ENCODE data around the gene PTPRM. TPM values are rescaled to one million over a fixed set of nuclear protein-coding genes. Genes with fewer than 3 reads are reported as not detected.

The PTPRM gene
- total RNA-seq, 1 experiment from 2014 or later: 6.2 TPM

GRCh38 chr18:7575465-7576028, 8.4 kb downstream of the PTPRM start:
- Histone ChIP-seq H2AK5ac (ENCODE audit: insufficient read length, low read length) (no peak overlapping the region), H3K4me1 (ENCODE audit: insufficient read depth, low read length) (peaks cover 2% of the 10 kb centered on the region; the same call in 1 of the 2 replicates), H3T11ph (ENCODE audit: low read length) (no peak overlapping the region), H2BK15ac (ENCODE audit: low read depth, low read length) (no peak overlapping the region), H2BK12ac (ENCODE audit: insufficient read length, low read depth, low read length) (no peak overlapping the region), H3K27me3 (ENCODE audit: insufficient read depth, low read length) (no peaks in the 10 kb centered on the region), H2BK20ac (ENCODE audit: low read depth, low read length, poor library complexity, severe bottlenecking) (no peak overlapping the region), H2BK5ac (ENCODE audit: insufficient read length, low read length) (no peak overlapping the region), H3K27ac (ENCODE audit: insufficient read length, low read depth, low read length) (no peak overlapping the region), H3K4me2 (ENCODE audit: insufficient read depth, insufficient read length, low read length) (no peak overlapping the region), H3K79me2 (ENCODE audit: insufficient read depth, low read length) (no peaks in the 10 kb centered on the region), H3K56ac (ENCODE audit: insufficient read length, low read depth, low read length) (no peak overlapping the region), H3K9me3 (ENCODE audit: control insufficient read depth, low read depth, low read length) (no peaks in the 10 kb centered on the region), H3K18ac (ENCODE audit: insufficient read length, low read depth, low read length) (no peak overlapping the region), H4K5ac (ENCODE audit: insufficient read length, low read depth, low read length) (no peak overlapping the region), H4K91ac (ENCODE audit: insufficient read length, low read depth, low read length) (no peak overlapping the region), H3K23me2 (ENCODE audit: insufficient read length, low read depth, low read length, poor library complexity, severe bottlenecking) (no peaks in the 10 kb centered on the region), H3K4ac (ENCODE audit: low read depth, low read length) (no peak overlapping the region; the same call in 1 of the 2 replicates), H3K14ac (ENCODE audit: insufficient read depth, low read length) (no peak overlapping the region), H3K23ac (ENCODE audit: insufficient read length, low read depth, low read length) (no peak overlapping the region), H3K79me1 (ENCODE audit: insufficient read depth, low read depth, low read length, poor library complexity, severe bottlenecking) (no peaks in the 10 kb centered on the region), H2AFZ (ENCODE audit: low read length) (no peak overlapping the region), H4K20me1 (ENCODE audit: control insufficient read depth, insufficient read depth, insufficient read length) (no peaks in the 10 kb centered on the region), H3K9ac (ENCODE audit: extremely low read depth, insufficient read length, low read length) (no peak overlapping the region), H2BK120ac (ENCODE audit: low read depth, low read length, poor library complexity, severe bottlenecking) (no peak overlapping the region), H4K8ac (replicated peaks; ENCODE audit: insufficient read length, low read depth, low read length) (no peak overlapping the region)
- WGBS (ENCODE audit: extremely low coverage, insufficient read length, low lambda C conversion rate): no CpG with 5 or more reads among the region's 2 CpGs
- 0 out of 7 replicates have a peak, but pooled peaks cover 0 to 2% (median 0%) of the 10 kb centered on the region in 3 experiments for H3K36me3 Mint-ChIP-seq (ENCODE audit: insufficient read depth in 1 of 3, low read depth in 3 of 3)
- no peak overlapping the region for H3K4me3 Mint-ChIP-seq
- peak overlapping the region in 1 of 3 experiments; percentile 25; a peak in 2 of 7 replicates for H3K27ac Mint-ChIP-seq
- no peak for TF ChIP-seq CTCF (conservative IDR thresholded peaks at IDR 0.05)
- peaks cover 4% of the 10 kb centered on the region for H3K27me3 Mint-ChIP-seq (ENCODE audit: low read depth)
- H3K9me3 Mint-ChIP-seq: no peaks in the 10 kb centered on the region
- no peak for DNase-seq
- peaks cover 25 to 40% of the 10 kb centered on the region in 2 experiments for H3K4me1 Mint-ChIP-seq
